GM19043 (cell line): Measurements from ENCODE around the gene PNMA8C.
"Not testable (repeated sequence)": the region's sequence is repeated elsewhere in the genome, so short reads cannot be mapped to it uniquely, and the experiment has no call there.

ENCODE experiments used
- ATAC-seq: cut with Tn5 transposase; IDR thresholded peaks from one replicate; pipeline ENCODE4 v1.9.1; 2021; ENCODE audit warnings: low read depth; ENCODE audit not compliant: unreplicated experiment

PNMA8C gene

DNA sequence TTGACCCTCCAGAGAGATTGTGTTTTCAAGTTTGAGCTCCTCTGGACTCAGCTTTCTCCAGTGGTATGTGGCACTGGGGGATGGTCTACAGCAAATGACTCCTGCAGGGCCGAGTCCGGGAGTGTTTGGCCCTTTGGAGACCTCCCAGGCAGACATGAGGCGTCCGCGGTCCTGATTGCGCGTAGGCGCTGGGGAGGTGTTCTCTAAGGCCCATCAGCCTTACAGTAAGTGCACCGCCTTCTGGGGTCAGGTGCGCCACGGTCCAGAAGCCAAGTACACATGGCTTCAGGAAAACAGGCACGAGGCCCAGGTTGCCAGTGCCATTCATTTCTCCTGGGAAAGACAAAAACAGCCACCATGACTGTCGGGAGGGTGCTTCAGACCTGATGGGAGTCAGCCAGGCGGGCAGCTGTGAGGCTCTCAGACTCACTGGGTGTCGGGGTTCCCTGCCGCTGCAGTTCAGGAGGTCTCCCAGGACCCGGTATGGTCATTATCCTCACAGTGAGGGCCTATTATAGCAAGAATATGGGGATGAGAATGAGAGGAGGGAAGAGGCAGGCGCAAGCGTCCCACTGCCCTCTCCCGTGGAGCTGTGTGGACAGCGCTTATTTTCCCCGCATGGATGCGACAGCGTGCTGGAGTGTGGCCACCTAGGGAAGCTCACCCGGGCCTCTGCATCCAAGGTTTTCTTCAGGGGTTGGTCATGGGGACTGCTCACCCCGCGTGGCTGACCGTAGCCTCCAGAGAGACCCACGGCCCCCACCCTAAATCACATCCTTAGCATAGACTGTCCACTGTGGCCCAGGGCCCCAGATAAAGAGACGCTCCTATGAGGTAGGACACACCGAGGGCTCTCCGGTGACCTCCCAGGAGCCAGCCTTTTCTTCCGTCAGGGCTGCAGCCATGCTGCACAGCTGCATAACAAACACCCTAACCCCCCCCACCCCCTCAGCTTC, 37.2 kb downstream of the PNMA8C start:
- ATAC-seq: no peak

DNA sequence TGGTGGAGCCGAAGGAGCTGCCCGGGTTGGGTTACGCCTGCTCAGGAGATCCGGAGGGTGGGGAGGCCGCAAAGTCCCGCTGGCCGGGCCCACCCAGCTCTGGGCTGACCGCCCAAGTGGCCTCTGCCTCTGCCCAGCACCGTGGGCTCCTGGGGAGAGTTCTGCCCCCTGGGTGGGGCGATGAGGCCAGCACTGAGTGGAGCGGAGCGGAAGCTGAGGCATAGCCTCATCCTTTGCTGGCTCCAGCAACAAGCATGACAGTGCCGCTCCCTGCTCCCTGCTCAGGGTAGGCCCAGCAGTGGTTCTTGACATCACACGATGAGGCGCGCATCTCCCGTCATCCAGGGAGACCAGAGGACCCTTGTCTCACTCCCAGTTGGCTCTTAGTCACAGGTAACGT, 37.9 kb downstream of the PNMA8C start:
- ATAC-seq: no peak

- no peak for ATAC-seq
Observed at GRCh38 chr19:46390121-46390858, 38.4 kb downstream of the PNMA8C start.

DNA sequence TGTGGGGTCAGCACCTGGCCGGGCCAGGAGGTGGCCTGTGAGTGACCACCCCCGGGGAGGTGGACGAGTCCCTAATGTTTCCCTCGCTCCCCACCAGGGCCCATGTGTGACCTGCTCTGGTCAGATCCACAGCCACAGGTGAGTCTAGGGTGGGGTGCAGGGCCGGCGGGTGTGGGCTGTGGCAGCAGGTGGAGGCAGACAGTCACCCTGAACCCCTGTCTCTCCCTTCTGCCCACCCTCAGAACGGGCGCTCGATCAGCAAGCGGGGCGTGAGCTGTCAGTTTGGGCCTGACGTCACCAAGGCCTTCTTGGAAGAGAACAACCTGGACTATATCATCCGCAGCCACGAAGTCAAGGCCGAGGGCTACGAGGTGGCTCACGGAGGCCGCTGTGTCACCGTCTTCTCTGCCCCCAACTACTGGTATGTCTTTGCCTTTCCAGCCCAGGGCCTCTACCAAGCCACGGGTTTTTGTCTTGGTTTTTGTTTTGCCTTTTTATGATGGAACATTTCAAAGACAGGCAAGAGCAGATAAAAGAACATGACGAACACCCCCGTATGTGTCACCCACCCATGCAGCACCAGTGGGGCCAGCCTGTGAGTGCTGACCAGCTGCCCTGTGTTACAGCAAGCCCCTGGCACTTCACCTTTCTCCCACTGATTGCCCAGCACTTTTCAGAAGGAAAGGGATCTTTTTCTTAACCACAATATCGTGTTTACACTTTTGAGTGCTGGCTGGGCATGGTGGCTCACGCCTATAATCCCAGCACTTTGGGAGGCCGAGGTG, 40.2 kb downstream of the PNMA8C start:
- no peak for ATAC-seq

DNA sequence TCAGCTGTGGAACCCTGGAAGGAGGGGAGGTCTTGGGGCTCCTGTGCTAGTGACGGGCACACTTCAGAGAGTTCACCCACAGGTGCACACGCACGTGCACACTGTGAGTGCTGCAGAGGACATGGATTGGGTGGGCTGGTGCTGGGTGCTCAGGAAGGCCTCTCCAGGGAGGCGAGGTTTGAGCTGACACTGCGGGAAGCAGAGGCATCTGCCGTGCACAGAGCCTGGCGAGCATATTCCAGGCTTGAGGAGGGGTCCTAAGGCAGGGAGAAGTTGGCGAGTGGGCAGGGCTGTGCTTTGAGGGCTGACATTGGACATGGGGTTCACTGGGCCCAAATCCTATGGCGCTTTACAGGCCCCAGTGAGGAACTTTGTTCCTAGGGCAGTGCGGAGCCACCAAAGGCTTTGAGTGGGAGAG, 41.0 kb downstream of the PNMA8C start:
- no peak for ATAC-seq

DNA sequence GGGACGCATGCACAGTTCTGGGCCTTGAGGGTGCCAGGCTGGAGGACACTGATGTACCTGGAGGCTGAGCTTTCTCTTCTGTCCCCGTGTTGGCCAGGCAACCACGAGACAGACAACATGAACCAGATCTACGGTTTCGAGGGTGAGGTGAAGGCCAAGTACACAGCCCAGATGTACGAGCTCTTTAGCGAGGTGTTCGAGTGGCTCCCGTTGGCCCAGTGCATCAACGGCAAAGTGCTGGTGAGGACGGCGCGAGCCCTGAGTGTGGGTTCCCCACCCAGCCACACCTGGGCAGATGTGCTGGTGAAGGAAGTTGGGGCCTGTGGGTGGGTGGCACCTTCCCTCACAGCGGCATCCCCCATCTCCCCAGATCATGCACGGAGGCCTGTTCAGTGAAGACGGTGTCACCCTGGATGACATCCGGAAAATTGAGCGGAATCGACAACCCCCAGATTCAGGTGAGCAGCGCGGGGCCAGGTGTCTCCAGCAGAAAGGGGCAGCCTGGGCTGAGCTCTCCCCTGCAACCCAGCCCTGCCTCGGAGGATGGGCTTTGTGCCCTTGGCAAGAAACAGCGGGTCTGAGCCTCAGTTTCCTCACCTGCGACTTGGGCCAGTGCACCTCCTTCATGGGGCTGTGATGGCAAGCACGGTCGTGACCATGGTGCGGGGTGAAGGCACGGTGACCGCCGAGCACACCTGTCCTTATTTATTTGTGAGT, 41.6 kb downstream of the PNMA8C start:
- no peak for ATAC-seq

DNA sequence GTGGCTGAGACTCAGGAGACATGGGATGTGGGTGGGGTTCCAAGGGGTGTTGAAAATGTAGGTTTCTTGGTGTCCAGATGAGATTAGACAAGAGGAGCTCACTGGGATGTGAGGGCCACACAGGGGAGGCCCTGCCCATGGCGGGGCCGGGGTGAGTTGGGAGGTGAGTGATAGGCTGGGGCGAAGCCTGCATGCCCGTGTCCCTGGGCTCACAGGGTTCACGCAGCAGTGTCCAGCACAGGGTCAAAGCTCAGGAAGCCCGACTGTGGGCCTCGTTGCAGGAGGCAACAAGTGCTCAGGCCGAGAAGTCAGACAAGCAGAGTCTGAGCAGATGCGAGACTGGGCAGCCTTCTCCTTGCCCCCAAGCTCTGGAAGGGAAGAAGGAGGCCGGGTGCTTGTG, 42.6 kb downstream of the PNMA8C start:
- no peak for ATAC-seq

GRCh38 chr19:46385636-46386035, 43.1 kb downstream of the PNMA8C start:
- no peak for ATAC-seq

GRCh38 chr19:46384396-46384795, 44.3 kb downstream of the PNMA8C start:
- no peak for ATAC-seq

DNA sequence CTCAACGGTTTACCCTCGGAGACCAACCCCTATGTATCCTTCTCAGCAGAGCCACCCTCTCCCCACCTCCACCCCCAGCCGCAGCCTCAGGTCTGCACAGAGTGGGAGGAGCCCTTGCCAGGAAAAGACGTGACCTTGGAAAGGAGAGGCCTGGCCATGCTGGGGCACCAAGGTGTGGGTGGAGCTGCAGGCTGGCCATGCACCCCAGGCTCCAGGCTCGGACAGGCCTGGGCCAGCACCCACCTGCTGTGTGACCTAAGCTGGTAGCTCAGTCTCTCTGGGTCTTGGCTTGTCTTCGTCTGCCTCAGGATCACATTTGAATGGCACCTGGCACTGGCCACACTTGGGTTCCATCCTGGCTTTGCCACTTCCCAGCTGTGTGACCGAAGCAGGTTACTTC, 44.9 kb downstream of the PNMA8C start:
- no peak for ATAC-seq

GRCh38 chr19:46383171-46383815, 45.4 kb downstream of the PNMA8C start:
- no peak for ATAC-seq

- ATAC-seq: no peak
Observed at GRCh38 chr19:46381756-46382345, 46.9 kb downstream of the PNMA8C start.

- ATAC-seq: no peak
Observed at GRCh38 chr19:46381346-46381745, 47.4 kb downstream of the PNMA8C start.

- ATAC-seq: no peak
Observed at GRCh38 chr19:46380690-46381089, 48.0 kb downstream of the PNMA8C start.

- ATAC-seq: no peak
Observed at GRCh38 chr19:46378268-46378667, 50.5 kb downstream of the PNMA8C start.

DNA sequence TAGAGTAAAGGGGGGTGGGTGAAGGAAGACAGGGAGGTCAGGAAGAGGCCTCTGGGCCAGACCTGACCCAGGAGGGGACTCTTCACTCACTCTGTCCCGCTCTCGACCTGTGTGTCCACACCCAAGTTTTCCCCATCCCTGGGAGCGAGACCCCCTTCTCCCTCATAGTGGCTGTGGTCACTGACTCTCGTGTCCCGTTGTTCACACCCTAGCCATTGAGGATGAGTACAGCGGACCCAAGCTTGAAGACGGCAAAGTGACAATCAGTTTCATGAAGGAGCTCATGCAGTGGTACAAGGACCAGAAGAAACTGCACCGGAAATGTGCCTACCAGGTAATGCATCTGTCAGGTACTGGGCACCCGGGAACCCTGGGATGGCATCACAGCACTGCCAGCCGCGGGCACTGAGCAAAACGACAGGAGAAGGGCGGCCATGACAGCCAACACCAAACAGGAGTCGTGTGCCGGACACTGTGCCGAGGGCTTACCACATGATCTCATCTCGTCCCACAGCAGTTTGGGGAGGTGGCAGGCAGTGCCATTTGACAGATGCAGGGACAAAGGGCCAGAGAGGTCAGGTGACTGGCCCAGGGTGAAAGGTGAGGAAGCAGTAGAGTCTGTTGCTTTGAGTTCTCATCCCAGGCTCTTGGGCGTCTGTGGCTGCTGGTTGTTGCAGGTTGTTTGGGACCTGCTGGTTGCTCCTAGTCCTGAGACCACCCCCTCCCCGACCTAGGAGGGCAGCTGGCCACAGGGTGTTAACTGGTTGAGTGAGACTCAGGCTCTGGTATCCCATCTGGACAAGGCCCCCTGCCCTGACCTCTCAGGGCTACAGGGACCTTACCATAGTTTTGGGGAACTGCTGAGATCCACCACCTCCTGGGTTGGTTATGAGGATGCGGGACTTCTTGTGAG, 52.2 kb downstream of the PNMA8C start:
- no peak for ATAC-seq

DNA sequence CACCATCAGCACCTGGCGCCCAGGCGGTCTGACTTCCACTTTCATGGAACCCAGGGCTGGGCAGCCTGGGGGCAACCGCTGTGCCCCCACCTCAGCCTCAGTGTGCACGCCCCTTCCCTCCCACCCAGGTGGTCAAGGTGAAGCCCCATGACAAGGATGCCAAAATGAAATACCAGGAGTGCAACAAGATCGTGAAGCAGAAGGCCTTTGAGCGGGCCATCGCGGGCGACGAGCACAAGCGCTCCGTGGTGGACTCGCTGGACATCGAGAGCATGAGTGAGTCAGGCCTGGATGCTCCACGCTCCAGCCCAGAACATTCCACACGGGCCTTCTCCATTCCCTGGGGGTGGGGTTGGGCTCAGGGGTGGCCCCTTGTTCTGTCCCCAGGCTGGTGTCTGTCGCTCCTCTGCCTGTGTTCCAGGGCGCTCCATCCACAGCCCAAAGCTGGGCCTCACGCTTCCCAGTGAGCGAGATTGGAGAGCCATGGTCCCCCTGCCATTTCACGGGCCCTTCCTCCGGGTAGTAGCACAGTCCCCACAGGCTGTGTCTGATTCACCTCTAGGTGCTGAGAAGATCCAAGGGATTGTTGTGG, 53.2 kb downstream of the PNMA8C start:
- ATAC-seq: not testable (repeated sequence)
